Neural progenitor cell (in vitro differentiated cells): ENCODE data around the gene RBM28. TPM values are rescaled to one million over a fixed set of nuclear protein-coding genes. Genes with fewer than 3 reads are reported as not detected.

Source experiments
- DNase-seq: peaks from one replicate; pipeline ENCODE4 v3.0.0-alpha.2; 2016; ENCODE audit warnings: low spot score
- H2AFZ ChIP-seq: fragments of 200-600 bp; sonication (generic); replicated peaks from 2 replicates; pipeline ENCODE4 v1.6.1; 2016; ENCODE audit warnings: antibody characterized with exemption
- H3F3A ChIP-seq: fragments of 200-600 bp; sonication (generic); 2 replicates; pipeline ENCODE4 v1.6.1; 2016; ENCODE audit warnings: antibody characterized with exemption, low read depth
- H3K27ac ChIP-seq: fragments of 200-600 bp; sonication (generic); 2 replicates; pipeline ENCODE4 v1.5.1; 2016; ENCODE audit warnings: mild to moderate bottlenecking
- H3K27me3 ChIP-seq: fragments of 200-600 bp; sonication (generic); 2 replicates; pipeline ENCODE4 v1.6.1; 2016; ENCODE audit warnings: mild to moderate bottlenecking, moderate library complexity
- H3K36me3 ChIP-seq: fragments of 200-600 bp; sonication (generic); 2 replicates; pipeline ENCODE4 v1.5.1; 2016
- H3K4me1 ChIP-seq: fragments of 200-600 bp; sonication (generic); 2 replicates; pipeline ENCODE4 v1.6.1; 2016; ENCODE audit warnings: mixed run types
- H3K4me2 ChIP-seq: fragments of 200-600 bp; sonication (generic); 2 replicates; pipeline ENCODE4 v1.6.1; 2016
- H3K4me3 ChIP-seq: fragments of 200-600 bp; sonication (generic); 2 replicates; pipeline ENCODE4 v1.5.1; 2016
- H3K79me2 ChIP-seq: fragments of 200-600 bp; sonication (generic); 2 replicates; pipeline ENCODE4 v1.6.1; 2016; ENCODE audit warnings: low read depth
- H3K9ac ChIP-seq: fragments of 200-600 bp; sonication (generic); 2 replicates; pipeline ENCODE4 v1.6.1; 2016
- H3K9me3 ChIP-seq: fragments of 200-600 bp; sonication (generic); 2 replicates; pipeline ENCODE4 v1.5.1; 2016; ENCODE audit warnings: low read depth
- H4K20me1 ChIP-seq: fragments of 200-600 bp; sonication (generic); 2 replicates; pipeline ENCODE4 v1.6.1; 2016; ENCODE audit warnings: low read depth
- H3K27ac Mint-ChIP-seq: 3 replicates; pipeline ENCODE4 v1.8.0; 2021; ENCODE audit warnings: mixed read lengths
- H3K27me3 Mint-ChIP-seq: 2 replicates; pipeline ENCODE4 v1.8.0; 2022; ENCODE audit warnings: low read depth, mild to moderate bottlenecking, inconsistent platforms, moderate library complexity, mixed read lengths; ENCODE audit not compliant: insufficient read depth
- H3K36me3 Mint-ChIP-seq: 3 replicates; pipeline ENCODE4 v1.8.0; 2021; ENCODE audit warnings: mixed read lengths
- H3K4me1 Mint-ChIP-seq: 3 replicates; pipeline ENCODE4 v1.8.0; 2021; ENCODE audit warnings: mixed read lengths
- H3K4me3 Mint-ChIP-seq: 3 replicates; pipeline ENCODE4 v1.8.0; 2021; ENCODE audit warnings: mild to moderate bottlenecking, moderate library complexity, mixed read lengths
- H3K9me3 Mint-ChIP-seq: 3 replicates; pipeline ENCODE4 v1.8.0; 2020; ENCODE audit warnings: mixed read lengths
- CTCF ChIP-seq: fragments of 200-600 bp; sonication (generic); IDR thresholded peaks from 2 replicates; pipeline ENCODE4 v1.5.1; 2017; ENCODE audit warnings: antibody characterized with exemption, mild to moderate bottlenecking
- EZH2 ChIP-seq: fragments of 200-600 bp; sonication (generic); IDR thresholded peaks from 2 replicates; pipeline ENCODE4 v1.6.1; 2017; ENCODE audit warnings: antibody characterized with exemption, mild to moderate bottlenecking, moderate library complexity
- EZH2phosphoT487 ChIP-seq: fragments of 200-600 bp; sonication (generic); IDR thresholded peaks from 2 replicates; pipeline ENCODE4 v1.6.1; 2017; ENCODE audit warnings: antibody characterized with exemption
- total RNA-seq: library from RNA; depleted of rRNA; stranded (reverse); fragments of >200 nt; gene quantifications from 2 replicates; pipeline ENCODE4 v1.2.3, GENCODE V29; 2015; ENCODE audit warnings: low replicate concordance

RBM28 gene
- total RNA-seq, 1 donor from 2014 or later, result 33.5 TPM

- DNase-seq, result no peak
- Histone ChIP-seq H3K4me1 (peaks cover 32% of the 10 kb centered on the region), H2AFZ (no peak overlapping the region), H3K9ac (no peak overlapping the region), H3K36me3 (no peaks in the 10 kb centered on the region), H3K9me3 (no peaks in the 10 kb centered on the region), H3K27ac (no peak overlapping the region), H3K79me2 (no peaks in the 10 kb centered on the region), H3K4me2 (no peak overlapping the region), H3F3A (peaks cover 19% of the 10 kb centered on the region), H4K20me1 (no peaks in the 10 kb centered on the region), H3K4me3 (no peak overlapping the region), H3K27me3 (peaks cover 16% of the 10 kb centered on the region)
- Mint-ChIP-seq H3K27ac (no peak overlapping the region), H3K4me3 (no peak overlapping the region), H3K36me3 (peaks cover 2% of the 10 kb centered on the region), H3K9me3 (no peaks in the 10 kb centered on the region), H3K27me3 (peaks cover 4% of the 10 kb centered on the region), H3K4me1 (peaks cover 43% of the 10 kb centered on the region)
- no peak for TF ChIP-seq CTCF
- TF ChIP-seq EZH2phosphoT487, result no peak
- no peak for TF ChIP-seq EZH2
Observed at GRCh38 chr7:128390871-128391565, 47.3 kb upstream of the RBM28 start.

- Histone ChIP-seq H3K9me3 (no peaks in the 10 kb centered on the region), H3K4me1 (peaks cover 32% of the 10 kb centered on the region), H3K36me3 (no peaks in the 10 kb centered on the region), H3K27me3 (peaks cover 16% of the 10 kb centered on the region), H3K79me2 (no peaks in the 10 kb centered on the region), H3K9ac (no peak overlapping the region), H3K4me3 (no peak overlapping the region), H3F3A (peaks cover 19% of the 10 kb centered on the region), H3K27ac (no peak overlapping the region), H2AFZ (no peak overlapping the region), H3K4me2 (peak overlapping the region; percentile 48), H4K20me1 (no peaks in the 10 kb centered on the region)
- Mint-ChIP-seq H3K4me3 (no peak overlapping the region), H3K27ac (no peak overlapping the region), H3K4me1 (peaks cover 46% of the 10 kb centered on the region), H3K27me3 (peaks cover 5% of the 10 kb centered on the region), H3K9me3 (no peaks in the 10 kb centered on the region), H3K36me3 (peaks cover 2% of the 10 kb centered on the region)
- DNase-seq, result no peak
- no peak for TF ChIP-seq EZH2phosphoT487
- TF ChIP-seq EZH2, result no peak
- TF ChIP-seq CTCF, result no peak
Observed at GRCh38 chr7:128389618-128390329, 46.1 kb upstream of the RBM28 start.

GRCh38 chr7:128389085-128389617 is 45.4 kb upstream of the RBM28 start:
- Histone ChIP-seq H3K4me2 (peak overlapping the region; percentile 48), H3K27me3 (peaks cover 16% of the 10 kb centered on the region), H3K9me3 (no peaks in the 10 kb centered on the region), H3K27ac (no peak overlapping the region), H3K36me3 (no peaks in the 10 kb centered on the region), H3K4me1 (peaks cover 32% of the 10 kb centered on the region), H3K9ac (no peak overlapping the region), H4K20me1 (no peaks in the 10 kb centered on the region), H3K4me3 (no peak overlapping the region), H2AFZ (peak overlapping the region; percentile 50), H3F3A (peaks cover 19% of the 10 kb centered on the region), H3K79me2 (no peaks in the 10 kb centered on the region)
- no peak for TF ChIP-seq CTCF
- peak; percentile 59 for DNase-seq
- Mint-ChIP-seq H3K4me1 (peaks cover 46% of the 10 kb centered on the region), H3K4me3 (no peak overlapping the region), H3K36me3 (peaks cover 2% of the 10 kb centered on the region), H3K9me3 (no peaks in the 10 kb centered on the region), H3K27ac (peak overlapping the region; percentile 53), H3K27me3 (peaks cover 5% of the 10 kb centered on the region)
